ENCODE data around the gene MAPKBP1. TPM values are rescaled to one million over a fixed set of nuclear protein-coding genes. Genes with fewer than 3 reads are reported as not detected.

MAPKBP1 gene
- total RNA-seq, 1 donor from 2014 or later = 27.2 TPM

DNA sequence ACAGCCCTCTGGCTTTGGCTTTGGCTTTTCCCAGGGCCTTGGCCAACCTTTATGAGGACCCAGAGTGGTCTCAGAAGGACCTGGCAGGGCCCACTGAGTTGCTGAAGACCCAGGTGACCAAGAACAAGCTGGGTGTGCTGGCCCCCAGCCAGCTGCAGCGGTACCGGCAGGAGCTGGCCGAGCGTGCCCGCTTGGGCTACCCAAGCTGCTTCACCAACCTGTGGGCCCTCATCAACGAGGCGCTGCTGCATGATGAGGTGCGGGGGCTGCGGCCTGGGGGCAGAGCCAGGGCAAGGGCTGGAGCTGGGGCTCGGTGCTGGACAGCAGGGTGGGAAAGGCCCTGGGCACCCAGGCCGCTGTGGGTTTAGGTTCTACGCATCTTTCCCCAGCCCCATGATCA is 70.5 kb downstream of the MAPKBP1 start:
- H3K36me3 Mint-ChIP-seq (ENCODE audit: low read depth) = peaks cover 14% of the 10 kb centered on the region
- H3K27ac Mint-ChIP-seq (ENCODE audit: unreplicated experiment) = no peak overlapping the region
- no peak overlapping the region for H3K4me3 Mint-ChIP-seq (ENCODE audit: unreplicated experiment)

GRCh38 chr15:41847206-41847605 is 72.9 kb downstream of the MAPKBP1 start:
- Mint-ChIP-seq H3K9me3 (ENCODE audit: low read depth) (no peaks in the 10 kb centered on the region), H3K4me1 (ENCODE audit: low read depth) (no peaks in the 10 kb centered on the region), H3K4me3 (ENCODE audit: unreplicated experiment) (no peak overlapping the region), H3K27me3 (ENCODE audit: low read depth) (no peaks in the 10 kb centered on the region), H3K36me3 (ENCODE audit: low read depth) (peaks cover 15% of the 10 kb centered on the region), H3K27ac (ENCODE audit: unreplicated experiment) (no peak overlapping the region)
- DNase-seq (ENCODE audit: low spot score) = no peak
- no peak for TF ChIP-seq CTCF (IDR thresholded peaks at IDR 0.05)

More for the DNA sequence above, 70.5 kb downstream of the MAPKBP1 start:
- no peaks in the 10 kb centered on the region for H3K9me3 Mint-ChIP-seq (ENCODE audit: low read depth)
- H3K4me1 Mint-ChIP-seq (ENCODE audit: low read depth) = no peaks in the 10 kb centered on the region
- no peak for TF ChIP-seq CTCF (IDR thresholded peaks at IDR 0.05)
- H3K27me3 Mint-ChIP-seq (ENCODE audit: low read depth) = no peaks in the 10 kb centered on the region
- DNase-seq (ENCODE audit: low spot score) = no peak

DNA sequence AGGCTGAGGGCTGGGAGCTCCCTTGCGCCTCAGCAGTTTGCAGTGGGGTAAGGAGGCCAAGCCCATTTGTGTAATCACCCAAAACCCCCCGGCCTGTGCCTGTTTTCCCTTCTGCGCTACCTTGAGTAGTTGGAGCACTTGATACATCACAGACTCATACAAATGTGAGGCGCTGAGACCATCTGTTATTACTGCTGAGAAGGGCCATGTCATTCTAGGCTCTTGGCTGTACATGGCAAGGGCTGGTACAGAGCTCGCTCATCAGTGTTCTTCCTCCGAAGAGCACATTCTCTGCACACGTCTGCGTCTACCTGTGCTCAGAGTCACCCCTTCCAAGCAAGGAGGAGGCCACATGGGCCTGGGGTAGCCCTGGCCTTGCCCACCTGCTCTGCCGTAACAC is 73.7 kb downstream of the MAPKBP1 start:
- H3K4me1 Mint-ChIP-seq (ENCODE audit: low read depth) = no peaks in the 10 kb centered on the region
- no peak overlapping the region for H3K27ac Mint-ChIP-seq (ENCODE audit: unreplicated experiment)
- TF ChIP-seq CTCF (IDR thresholded peaks at IDR 0.05) = no peak
- peaks cover 15% of the 10 kb centered on the region for H3K36me3 Mint-ChIP-seq (ENCODE audit: low read depth)
- no peaks in the 10 kb centered on the region for H3K9me3 Mint-ChIP-seq (ENCODE audit: low read depth)
- no peak overlapping the region for H3K4me3 Mint-ChIP-seq (ENCODE audit: unreplicated experiment)
- H3K27me3 Mint-ChIP-seq (ENCODE audit: low read depth) = no peaks in the 10 kb centered on the region
- DNase-seq (ENCODE audit: low spot score) = no peak

GRCh38 chr15:41848631-41849030 is 74.3 kb downstream of the MAPKBP1 start:
- DNase-seq (ENCODE audit: low spot score) = no peak
- Mint-ChIP-seq H3K27ac (ENCODE audit: unreplicated experiment) (no peak overlapping the region), H3K4me1 (ENCODE audit: low read depth) (no peaks in the 10 kb centered on the region), H3K4me3 (ENCODE audit: unreplicated experiment) (no peak overlapping the region), H3K27me3 (ENCODE audit: low read depth) (no peaks in the 10 kb centered on the region), H3K36me3 (ENCODE audit: low read depth) (peaks cover 15% of the 10 kb centered on the region), H3K9me3 (ENCODE audit: low read depth) (no peaks in the 10 kb centered on the region)
- TF ChIP-seq CTCF (IDR thresholded peaks at IDR 0.05) = no peak

DNA sequence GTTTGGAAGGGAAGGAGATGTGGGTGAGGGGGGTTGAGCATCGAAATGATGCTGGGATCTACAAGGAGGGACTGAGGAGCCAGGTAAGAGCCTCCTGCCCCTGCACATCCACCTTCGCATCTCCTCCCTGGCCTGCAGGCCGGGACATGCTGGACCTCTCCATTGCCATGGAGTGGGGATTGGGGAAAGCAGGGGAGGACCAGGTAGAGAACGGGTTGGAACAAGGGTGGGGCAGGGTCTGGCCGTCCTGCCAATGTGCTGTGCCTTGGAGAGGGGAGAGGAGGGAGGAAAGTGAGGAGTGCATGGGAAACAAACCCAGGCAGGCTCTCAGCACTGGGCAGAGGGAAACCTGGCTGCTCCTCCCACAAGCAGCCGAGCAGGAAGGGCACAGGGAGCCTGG is 74.9 kb downstream of the MAPKBP1 start:
- H3K4me1 Mint-ChIP-seq (ENCODE audit: low read depth) = no peaks in the 10 kb centered on the region
- no peak overlapping the region for H3K4me3 Mint-ChIP-seq (ENCODE audit: unreplicated experiment)
- H3K9me3 Mint-ChIP-seq (ENCODE audit: low read depth) = no peaks in the 10 kb centered on the region
- no peak for DNase-seq (ENCODE audit: low spot score)
- H3K36me3 Mint-ChIP-seq (ENCODE audit: low read depth) = peaks cover 15% of the 10 kb centered on the region
- no peak for TF ChIP-seq CTCF (IDR thresholded peaks at IDR 0.05)
- no peak overlapping the region for H3K27ac Mint-ChIP-seq (ENCODE audit: unreplicated experiment)
- no peaks in the 10 kb centered on the region for H3K27me3 Mint-ChIP-seq (ENCODE audit: low read depth)

Data from chondrocyte (in vitro differentiated cells).